Retinal pigment epithelial cell (primary cell): ENCODE measurements around the gene CHST15.

Experiments used
- DNase-seq: peaks from one replicate; pipeline ENCODE4 v3.0.0-alpha.2; 2010; ENCODE audit warnings: low read depth
- H3K4me3 ChIP-seq: 2 replicates; pipeline ENCODE4 v1.5.1; 2011; ENCODE audit warnings: mild to moderate bottlenecking, low read length, control low read depth, moderate library complexity
- TF ChIP-seq, protein P1 (sequence below): conservative IDR thresholded peaks from 2 replicates; pipeline ENCODE4 v1.5.1; 2011; ENCODE audit warnings: low read depth, low read length, control low read depth, inconsistent platforms

Gene CHST15

DNA sequence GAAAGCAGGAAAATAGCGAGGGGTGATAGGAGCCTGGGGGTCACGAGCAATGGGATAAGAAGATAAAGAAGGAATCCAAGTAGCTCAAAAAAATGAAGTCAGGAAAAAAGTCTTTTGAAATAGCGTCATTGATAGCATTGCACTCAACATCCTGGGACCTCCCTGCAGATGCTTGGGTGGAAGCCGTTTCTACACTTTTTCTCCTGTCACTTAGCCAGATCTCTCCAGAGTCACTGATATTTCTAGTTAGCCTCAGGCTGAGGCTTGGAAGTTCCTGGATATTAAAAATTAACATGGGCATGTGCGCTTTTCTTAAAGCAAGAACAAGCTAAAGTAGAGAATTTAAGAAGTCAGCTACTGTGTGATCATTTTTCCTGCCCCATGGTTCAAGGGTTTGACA is 39.5 kb upstream of the CHST15 start:
- H3K4me3 ChIP-seq, result no peak overlapping the region
- no peak for DNase-seq
- TF ChIP-seq, protein P1, sequence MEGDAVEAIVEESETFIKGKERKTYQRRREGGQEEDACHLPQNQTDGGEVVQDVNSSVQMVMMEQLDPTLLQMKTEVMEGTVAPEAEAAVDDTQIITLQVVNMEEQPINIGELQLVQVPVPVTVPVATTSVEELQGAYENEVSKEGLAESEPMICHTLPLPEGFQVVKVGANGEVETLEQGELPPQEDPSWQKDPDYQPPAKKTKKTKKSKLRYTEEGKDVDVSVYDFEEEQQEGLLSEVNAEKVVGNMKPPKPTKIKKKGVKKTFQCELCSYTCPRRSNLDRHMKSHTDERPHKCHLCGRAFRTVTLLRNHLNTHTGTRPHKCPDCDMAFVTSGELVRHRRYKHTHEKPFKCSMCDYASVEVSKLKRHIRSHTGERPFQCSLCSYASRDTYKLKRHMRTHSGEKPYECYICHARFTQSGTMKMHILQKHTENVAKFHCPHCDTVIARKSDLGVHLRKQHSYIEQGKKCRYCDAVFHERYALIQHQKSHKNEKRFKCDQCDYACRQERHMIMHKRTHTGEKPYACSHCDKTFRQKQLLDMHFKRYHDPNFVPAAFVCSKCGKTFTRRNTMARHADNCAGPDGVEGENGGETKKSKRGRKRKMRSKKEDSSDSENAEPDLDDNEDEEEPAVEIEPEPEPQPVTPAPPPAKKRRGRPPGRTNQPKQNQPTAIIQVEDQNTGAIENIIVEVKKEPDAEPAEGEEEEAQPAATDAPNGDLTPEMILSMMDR, result no peak

DNA sequence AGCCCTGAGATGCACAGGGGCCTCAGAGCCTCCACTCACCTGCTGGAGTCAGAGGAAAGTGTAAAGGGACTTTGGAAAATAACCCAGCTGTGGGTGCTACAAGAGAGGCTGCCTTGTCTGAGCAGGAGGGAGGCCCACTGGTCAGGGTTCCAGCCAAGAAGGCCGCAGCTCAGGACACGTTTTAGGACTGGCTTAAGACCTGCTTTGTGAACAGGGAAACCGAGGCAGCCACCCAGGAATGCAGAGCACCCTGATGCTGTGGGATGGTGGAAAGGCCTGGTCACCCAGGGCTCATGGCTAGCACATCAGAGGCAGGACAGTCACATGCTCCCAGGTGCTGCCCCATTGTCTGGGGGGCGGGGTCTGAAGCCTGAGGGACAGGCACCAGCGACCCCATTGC is 38.9 kb upstream of the CHST15 start:
- H3K4me3 ChIP-seq, result no peak overlapping the region
- DNase-seq, result no peak
- TF ChIP-seq, protein P1, result no peak

DNA sequence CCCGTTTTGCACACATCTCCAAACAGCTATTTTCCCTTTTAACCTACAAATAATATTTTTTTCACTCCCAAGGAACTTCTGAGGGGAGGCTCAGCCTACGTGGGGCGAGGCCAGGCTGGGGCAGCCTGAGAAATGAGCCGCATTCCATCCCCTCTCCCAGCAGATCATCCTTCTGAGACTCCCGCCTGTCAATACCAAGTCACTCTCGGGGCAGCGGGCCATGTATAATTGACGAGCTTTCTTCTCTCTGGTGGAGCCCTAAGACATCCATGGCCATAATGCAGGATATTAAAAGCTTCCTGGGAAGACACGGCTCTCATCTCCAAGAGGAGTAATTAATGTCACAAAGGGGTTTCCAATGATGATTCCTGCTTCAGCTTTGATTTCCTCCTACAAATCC is 37.8 kb upstream of the CHST15 start:
- H3K4me3 ChIP-seq, result no peak overlapping the region
- no peak for DNase-seq
- TF ChIP-seq, protein P1, result no peak

DNA sequence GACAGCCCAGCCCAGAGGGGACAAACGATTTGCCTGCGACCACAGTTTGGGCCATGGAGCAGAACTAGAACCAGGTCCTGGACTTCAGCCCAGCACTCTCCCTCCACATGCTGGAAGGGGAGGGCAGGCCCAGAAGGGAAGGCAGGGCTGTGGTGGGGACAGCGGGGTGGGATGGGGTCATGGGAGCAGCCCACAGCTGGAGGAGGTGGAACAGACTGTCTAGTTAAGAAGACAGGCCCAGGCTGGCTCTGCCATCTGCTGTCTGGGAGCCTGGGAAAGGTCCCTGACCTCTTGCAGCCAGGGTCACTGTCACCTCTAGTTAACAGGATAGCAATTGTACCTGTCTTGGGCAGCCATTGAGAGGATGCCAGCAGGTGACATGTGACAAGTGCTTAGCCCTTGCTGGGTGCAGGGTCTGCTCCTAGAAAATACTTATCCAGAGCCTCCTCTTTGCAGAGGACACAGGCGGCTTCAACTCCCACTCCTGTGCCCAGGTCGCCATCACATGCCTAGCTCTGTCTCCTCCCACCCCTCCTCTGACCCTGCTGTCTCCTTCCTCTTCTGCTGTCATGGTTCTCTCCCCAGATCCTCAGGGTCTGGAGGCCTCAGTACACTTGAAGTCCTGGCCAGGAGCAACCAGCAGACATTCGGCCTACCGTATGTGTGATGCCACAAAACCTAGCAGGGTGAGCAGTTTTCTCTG is 37.0 kb upstream of the CHST15 start:
- H3K4me3 ChIP-seq, result no peak overlapping the region
- TF ChIP-seq, protein P1, result no peak
- DNase-seq, result no peak

DNA sequence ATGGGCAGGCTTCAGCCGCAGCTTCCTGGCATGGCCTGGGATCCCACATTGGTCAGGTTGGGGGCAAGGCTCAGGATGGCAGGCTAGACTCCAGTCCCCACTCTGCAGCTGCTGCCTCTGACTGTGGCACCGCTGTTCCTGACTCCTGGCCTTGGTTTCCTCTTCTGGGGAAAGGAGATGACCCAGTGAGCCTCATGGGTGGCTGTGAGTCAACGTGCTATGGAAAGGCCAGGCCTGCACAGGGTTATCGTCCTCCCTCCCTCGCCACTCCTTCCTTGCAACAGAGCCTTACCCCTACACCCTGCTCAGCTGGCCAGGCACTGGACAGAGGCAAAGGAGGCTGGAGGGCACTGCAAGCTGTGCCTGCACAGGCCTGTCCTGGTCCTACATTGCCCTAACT is 36.1 kb upstream of the CHST15 start:
- no peak for DNase-seq
- H3K4me3 ChIP-seq, result no peak overlapping the region
- TF ChIP-seq, protein P1, result no peak

DNA sequence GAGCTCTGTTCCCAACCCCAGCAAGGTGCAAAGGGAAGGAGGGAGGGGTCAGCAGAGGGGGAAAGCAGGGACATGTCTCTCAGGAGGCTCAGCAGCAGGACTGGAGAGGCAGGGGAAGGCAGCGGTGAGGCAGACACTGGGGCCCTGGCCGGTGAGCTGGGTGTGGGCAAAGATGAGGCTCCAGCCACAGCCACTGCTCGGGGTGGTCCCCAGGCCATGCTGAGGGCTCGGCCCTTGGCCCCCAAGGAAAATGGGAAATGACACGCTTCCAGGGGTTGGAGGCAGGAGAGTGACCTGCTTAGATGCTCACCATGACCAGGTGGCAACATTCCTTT is 35.4 kb upstream of the CHST15 start:
- no peak for DNase-seq
- H3K4me3 ChIP-seq, result no peak overlapping the region
- TF ChIP-seq, protein P1, result no peak

DNA sequence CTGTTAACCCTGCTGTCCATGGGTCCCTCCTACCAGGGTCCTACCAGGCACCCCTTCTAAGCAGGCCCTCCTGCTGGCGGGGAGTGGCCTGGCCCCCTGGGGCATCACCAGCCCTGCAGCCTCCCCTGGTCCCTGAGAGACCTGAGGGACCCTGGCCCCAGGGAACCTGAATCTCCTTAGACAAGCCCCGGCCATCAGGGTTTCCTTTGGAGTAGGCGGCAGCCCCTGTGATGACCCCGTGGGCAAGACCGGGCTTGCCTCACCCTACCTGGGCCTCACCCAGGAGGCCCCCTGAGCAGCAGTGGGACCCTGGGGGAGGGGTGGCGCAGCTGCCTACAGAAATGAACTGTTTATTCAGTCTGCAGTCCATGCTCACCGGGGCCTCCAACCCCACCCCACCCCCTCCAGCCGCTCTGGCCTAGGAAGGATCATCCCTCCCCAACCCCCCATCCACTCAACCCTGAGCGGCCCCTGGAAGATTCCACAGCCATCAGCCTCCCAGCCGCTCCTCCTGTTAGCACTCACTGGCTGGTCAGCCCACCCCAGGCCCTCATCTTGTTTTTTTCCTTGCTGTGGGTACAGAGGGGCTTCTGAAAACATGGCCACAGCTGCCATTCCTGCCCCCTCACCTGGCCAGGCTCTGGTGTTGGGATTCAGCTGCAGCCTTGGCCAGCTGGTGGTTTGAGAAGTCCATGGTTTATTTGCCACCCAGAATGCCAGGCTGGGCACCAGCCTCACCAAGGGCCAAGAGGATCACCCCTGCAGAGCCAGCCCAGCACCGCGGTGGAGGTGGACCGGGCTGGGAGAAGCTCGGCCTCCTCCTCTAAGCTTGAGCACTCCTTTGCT is 34.8 kb upstream of the CHST15 start:
- no peak for DNase-seq
- no peak overlapping the region for H3K4me3 ChIP-seq
- TF ChIP-seq, protein P1, result no peak
